ENCODE measurements around the gene ELFN1. TPM values are rescaled to one million over a fixed set of nuclear protein-coding genes. Genes with fewer than 3 reads are reported as not detected.

The ELFN1 gene
- total and polyA plus RNA-seq, 5 donors from 2014 or later: not detected

- H3K36me3 Mint-ChIP-seq: no peaks in the 10 kb centered on the region
- no peak for ATAC-seq (ENCODE audit: low read depth in 2 of 2)
- no peaks in the 10 kb centered on the region for H3K4me1 Mint-ChIP-seq
- no peaks in the 10 kb centered on the region for H3K36me3 ChIP-seq (ENCODE audit: control insufficient read depth, insufficient read depth, low read length)
- peaks cover 14% of the 10 kb centered on the region for H3K27me3 Mint-ChIP-seq
- no peaks in the 10 kb centered on the region for H3K4me1 ChIP-seq (ENCODE audit: control insufficient read depth, insufficient read depth, low read length, poor library complexity, severe bottlenecking)
- no peak overlapping the region for H3K27ac Mint-ChIP-seq
- H3K9me3 Mint-ChIP-seq: peaks cover 0 to 13% (median 7%) of the 10 kb centered on the region in 7 donors
- no peaks in the 10 kb centered on the region for H3K27me3 ChIP-seq (ENCODE audit: control insufficient read depth, insufficient read depth, low read length)
- DNase-seq: no peak
- no peak overlapping the region for H3K27ac ChIP-seq (ENCODE audit: insufficient read depth, low read length, poor library complexity, severe bottlenecking)
- H3K9me3 ChIP-seq (ENCODE audit: control insufficient read depth in 2 of 2, low read length in 2 of 2): peaks cover 2 to 4% of the 10 kb centered on the region in 2 experiments
- no peak overlapping the region for H3K4me3 Mint-ChIP-seq
- H3K4me3 ChIP-seq (ENCODE audit: low read depth, low read length): no peak overlapping the region
Measured at GRCh38 chr7:1630700-1631336, 39.3 kb upstream of the ELFN1 start.

DNA sequence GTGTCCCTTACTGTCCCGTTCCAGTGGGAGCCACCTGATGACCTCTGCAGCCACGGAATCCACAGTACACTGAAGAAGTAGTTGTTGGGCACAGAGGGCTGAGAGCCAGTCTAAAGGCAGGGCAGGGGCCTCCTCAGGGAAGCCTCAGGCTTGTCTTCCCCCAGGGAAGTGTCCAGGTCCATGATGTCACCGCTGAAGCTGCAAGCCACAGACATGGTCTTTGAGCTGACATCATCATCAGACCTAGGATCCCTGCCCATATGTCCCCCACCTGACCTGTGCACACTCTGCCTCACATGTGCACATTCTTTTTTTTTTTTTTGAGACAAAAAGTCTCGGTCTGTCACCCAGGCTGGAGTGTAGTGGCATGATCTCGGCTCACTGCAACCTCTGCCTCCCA lies 38.4 kb upstream of the ELFN1 start:
- Mint-ChIP-seq H3K36me3 (no peaks in the 10 kb centered on the region), H3K4me1 (no peaks in the 10 kb centered on the region), H3K27me3 (peaks cover 16% of the 10 kb centered on the region), H3K27ac (no peak overlapping the region), H3K4me3 (no peak overlapping the region), H3K9me3 (peaks cover 0 to 17% (median 7%) of the 10 kb centered on the region in 7 donors)
- Histone ChIP-seq H3K27ac (ENCODE audit: insufficient read depth, low read length, poor library complexity, severe bottlenecking) (no peak overlapping the region), H3K36me3 (ENCODE audit: control insufficient read depth, insufficient read depth, low read length) (no peaks in the 10 kb centered on the region), H3K27me3 (ENCODE audit: control insufficient read depth, insufficient read depth, low read length) (no peaks in the 10 kb centered on the region), H3K4me3 (ENCODE audit: low read depth, low read length) (no peak overlapping the region), H3K9me3 (ENCODE audit: control insufficient read depth in 2 of 2, low read length in 2 of 2) (peaks cover 2 to 4% of the 10 kb centered on the region in 2 experiments), H3K4me1 (ENCODE audit: control insufficient read depth, insufficient read depth, low read length, poor library complexity, severe bottlenecking) (no peaks in the 10 kb centered on the region)
- DNase-seq (no peak), ATAC-seq (ENCODE audit: low read depth in 2 of 2) (no peak)

- Histone ChIP-seq H3K4me3 (ENCODE audit: low read depth, low read length) (no peak overlapping the region), H3K27me3 (ENCODE audit: control insufficient read depth, insufficient read depth, low read length) (no peaks in the 10 kb centered on the region), H3K27ac (ENCODE audit: insufficient read depth, low read length, poor library complexity, severe bottlenecking) (no peak overlapping the region), H3K4me1 (ENCODE audit: control insufficient read depth, insufficient read depth, low read length, poor library complexity, severe bottlenecking) (no peaks in the 10 kb centered on the region), H3K36me3 (ENCODE audit: control insufficient read depth, insufficient read depth, low read length) (no peaks in the 10 kb centered on the region), H3K9me3 (ENCODE audit: control insufficient read depth in 2 of 2, low read length in 2 of 2) (peaks cover 5 to 13% of the 10 kb centered on the region in 2 experiments)
- Mint-ChIP-seq H3K9me3 (peaks cover 0 to 24% (median 7%) of the 10 kb centered on the region in 7 donors), H3K36me3 (no peaks in the 10 kb centered on the region), H3K4me1 (no peaks in the 10 kb centered on the region), H3K27ac (no peak overlapping the region), H3K4me3 (no peak overlapping the region), H3K27me3 (peaks cover 16% of the 10 kb centered on the region)
- ATAC-seq (ENCODE audit: low read depth in 2 of 2) (no peak), DNase-seq (no peak)
Measured at GRCh38 chr7:1632506-1632905, 37.6 kb upstream of the ELFN1 start.

DNA sequence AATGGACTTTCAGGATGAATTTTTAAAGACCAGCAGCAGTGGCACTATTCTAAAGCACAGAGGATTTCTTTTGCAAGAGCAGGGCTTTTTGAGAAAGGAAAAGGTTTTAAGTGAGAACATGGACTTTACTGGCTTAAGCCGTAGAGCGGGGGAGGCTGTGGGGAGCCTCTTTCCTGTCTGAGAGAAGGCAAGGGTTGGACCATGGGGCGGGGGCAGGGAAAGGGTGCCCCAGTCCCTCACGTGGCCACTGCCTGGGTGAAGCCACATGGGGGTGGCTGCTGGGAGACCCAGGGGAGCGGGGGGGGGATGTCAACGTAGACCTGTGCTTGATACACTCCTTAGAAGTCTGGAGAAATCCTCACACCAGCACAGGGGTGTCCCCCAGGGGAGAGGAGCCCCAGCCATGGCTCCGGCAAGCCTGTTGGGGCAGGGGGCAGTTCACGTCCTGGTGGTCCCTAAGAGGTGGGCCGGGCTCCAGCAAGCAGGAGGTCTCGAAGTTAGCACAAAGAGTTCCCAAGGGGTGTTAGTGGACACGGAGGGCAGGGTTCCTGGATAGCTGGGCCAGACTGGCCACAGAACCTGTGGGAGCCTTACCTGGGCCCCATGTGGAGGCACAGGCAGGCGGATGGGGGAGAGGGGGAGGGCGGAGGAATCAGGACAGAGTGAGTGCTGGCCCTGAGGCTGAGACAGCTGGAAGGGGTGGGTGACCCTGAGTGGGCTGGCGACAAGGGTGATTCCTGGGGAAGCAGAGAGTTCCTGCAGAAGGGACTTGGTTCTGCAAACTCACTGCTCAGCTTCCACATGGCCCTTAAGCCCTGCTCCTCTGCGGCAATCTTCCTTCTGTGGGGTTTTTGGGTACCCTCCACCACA lies 36.9 kb upstream of the ELFN1 start:
- DNase-seq: no peak
- ATAC-seq (ENCODE audit: low read depth in 2 of 2): no peak
- H3K27ac Mint-ChIP-seq: no peak overlapping the region
- no peak overlapping the region for H3K4me3 ChIP-seq (ENCODE audit: low read depth, low read length)
- no peaks in the 10 kb centered on the region for H3K4me1 Mint-ChIP-seq
- no peaks in the 10 kb centered on the region for H3K4me1 ChIP-seq (ENCODE audit: control insufficient read depth, insufficient read depth, low read length, poor library complexity, severe bottlenecking)
- H3K9me3 ChIP-seq (ENCODE audit: control insufficient read depth in 2 of 2, low read length in 2 of 2): peaks cover 5 to 14% of the 10 kb centered on the region in 2 experiments
- no peaks in the 10 kb centered on the region for H3K36me3 ChIP-seq (ENCODE audit: control insufficient read depth, insufficient read depth, low read length)
- no peak overlapping the region for H3K27ac ChIP-seq (ENCODE audit: insufficient read depth, low read length, poor library complexity, severe bottlenecking)
- no peaks in the 10 kb centered on the region for H3K36me3 Mint-ChIP-seq
- H3K4me3 Mint-ChIP-seq: no peak overlapping the region
- H3K9me3 Mint-ChIP-seq: peaks cover 0 to 24% (median 7%) of the 10 kb centered on the region in 7 donors
- H3K27me3 ChIP-seq (ENCODE audit: control insufficient read depth, insufficient read depth, low read length): no peaks in the 10 kb centered on the region
- peaks cover 16% of the 10 kb centered on the region for H3K27me3 Mint-ChIP-seq

DNA sequence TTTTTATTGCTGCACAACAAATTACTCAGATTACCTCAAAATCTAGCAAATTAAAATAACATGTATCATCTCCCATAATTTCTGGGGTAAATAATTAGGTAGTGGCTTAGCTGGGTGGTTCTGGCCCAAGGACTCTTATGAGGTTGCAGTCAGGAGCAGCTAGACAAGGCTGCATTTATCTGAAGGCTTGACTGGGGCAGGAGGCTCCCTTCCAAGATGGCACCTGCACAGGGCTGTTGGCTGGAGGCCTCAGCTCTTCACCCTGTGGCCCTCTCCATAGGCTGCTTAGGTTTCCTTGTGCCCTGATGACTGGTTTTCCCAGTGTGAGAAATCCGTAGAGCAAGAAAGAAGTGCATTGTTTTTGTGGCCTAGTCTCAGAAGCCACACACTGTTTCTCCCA lies 34.7 kb upstream of the ELFN1 start:
- peaks cover 5 to 14% of the 10 kb centered on the region in 2 experiments for H3K9me3 ChIP-seq (ENCODE audit: control insufficient read depth in 2 of 2, low read length in 2 of 2)
- no peak overlapping the region for H3K4me3 ChIP-seq (ENCODE audit: low read depth, low read length)
- Mint-ChIP-seq H3K27me3 (peaks cover 8% of the 10 kb centered on the region), H3K9me3 (peaks cover 0 to 24% (median 6%) of the 10 kb centered on the region in 7 donors), H3K4me1 (no peaks in the 10 kb centered on the region), H3K4me3 (no peak overlapping the region), H3K36me3 (no peaks in the 10 kb centered on the region), H3K27ac (no peak overlapping the region)
- no peak overlapping the region for H3K27ac ChIP-seq (ENCODE audit: insufficient read depth, low read length, poor library complexity, severe bottlenecking)
- H3K36me3 ChIP-seq (ENCODE audit: control insufficient read depth, insufficient read depth, low read length): no peaks in the 10 kb centered on the region
- H3K4me1 ChIP-seq (ENCODE audit: control insufficient read depth, insufficient read depth, low read length, poor library complexity, severe bottlenecking): no peaks in the 10 kb centered on the region
- H3K27me3 ChIP-seq (ENCODE audit: control insufficient read depth, insufficient read depth, low read length): no peaks in the 10 kb centered on the region
- DNase-seq (no peak), ATAC-seq (ENCODE audit: low read depth in 2 of 2) (no peak)

- H3K9me3 ChIP-seq (ENCODE audit: control insufficient read depth in 2 of 2, low read length in 2 of 2): peaks cover 5 to 14% of the 10 kb centered on the region in 2 experiments
- Mint-ChIP-seq H3K4me3 (peak overlapping the region in 1 of 4 donors; percentile 27), H3K4me1 (no peaks in the 10 kb centered on the region), H3K9me3 (peaks cover 0 to 20% (median 4%) of the 10 kb centered on the region in 7 donors), H3K36me3 (no peaks in the 10 kb centered on the region), H3K27ac (no peak overlapping the region), H3K27me3 (peaks cover 7% of the 10 kb centered on the region)
- no peaks in the 10 kb centered on the region for H3K4me1 ChIP-seq (ENCODE audit: control insufficient read depth, insufficient read depth, low read length, poor library complexity, severe bottlenecking)
- ATAC-seq (ENCODE audit: low read depth in 2 of 2) (no peak), DNase-seq (no peak)
- H3K4me3 ChIP-seq (ENCODE audit: low read depth, low read length): no peak overlapping the region
- H3K27me3 ChIP-seq (ENCODE audit: control insufficient read depth, insufficient read depth, low read length): no peaks in the 10 kb centered on the region
- no peak overlapping the region for H3K27ac ChIP-seq (ENCODE audit: insufficient read depth, low read length, poor library complexity, severe bottlenecking)
- H3K36me3 ChIP-seq (ENCODE audit: control insufficient read depth, insufficient read depth, low read length): no peaks in the 10 kb centered on the region
Measured at GRCh38 chr7:1637155-1637554, 32.9 kb upstream of the ELFN1 start.

GRCh38 chr7:1638215-1638661 lies 31.8 kb upstream of the ELFN1 start:
- Histone ChIP-seq H3K36me3 (ENCODE audit: control insufficient read depth, insufficient read depth, low read length) (no peaks in the 10 kb centered on the region), H3K9me3 (ENCODE audit: control insufficient read depth in 2 of 2, low read length in 2 of 2) (peaks cover 5 to 14% of the 10 kb centered on the region in 2 experiments), H3K4me3 (ENCODE audit: low read depth, low read length) (no peak overlapping the region), H3K27ac (ENCODE audit: insufficient read depth, low read length, poor library complexity, severe bottlenecking) (no peak overlapping the region), H3K27me3 (ENCODE audit: control insufficient read depth, insufficient read depth, low read length) (no peaks in the 10 kb centered on the region), H3K4me1 (ENCODE audit: control insufficient read depth, insufficient read depth, low read length, poor library complexity, severe bottlenecking) (no peaks in the 10 kb centered on the region)
- H3K36me3 Mint-ChIP-seq: no peaks in the 10 kb centered on the region
- H3K4me1 Mint-ChIP-seq: peaks cover 0 to 2% (median 0%) of the 10 kb centered on the region in 4 donors
- H3K9me3 Mint-ChIP-seq: peaks cover 0 to 20% (median 4%) of the 10 kb centered on the region in 7 donors
- no peak overlapping the region for H3K4me3 Mint-ChIP-seq
- peaks cover 4% of the 10 kb centered on the region for H3K27me3 Mint-ChIP-seq
- DNase-seq (no peak), ATAC-seq (ENCODE audit: low read depth in 2 of 2) (no peak)
- H3K27ac Mint-ChIP-seq: no peak overlapping the region
